DMS53 treated with DMSO at 0.1 percent for 48 hours (cell line): ENCODE data around the gene SMIM12.

Experiments used
- DNase-seq: peaks from one replicate; lab custom pipeline; 2025; ENCODE audit not compliant: unreplicated experiment; lab: John Stamatoyannopoulos, UW

Gene SMIM12

DNA sequence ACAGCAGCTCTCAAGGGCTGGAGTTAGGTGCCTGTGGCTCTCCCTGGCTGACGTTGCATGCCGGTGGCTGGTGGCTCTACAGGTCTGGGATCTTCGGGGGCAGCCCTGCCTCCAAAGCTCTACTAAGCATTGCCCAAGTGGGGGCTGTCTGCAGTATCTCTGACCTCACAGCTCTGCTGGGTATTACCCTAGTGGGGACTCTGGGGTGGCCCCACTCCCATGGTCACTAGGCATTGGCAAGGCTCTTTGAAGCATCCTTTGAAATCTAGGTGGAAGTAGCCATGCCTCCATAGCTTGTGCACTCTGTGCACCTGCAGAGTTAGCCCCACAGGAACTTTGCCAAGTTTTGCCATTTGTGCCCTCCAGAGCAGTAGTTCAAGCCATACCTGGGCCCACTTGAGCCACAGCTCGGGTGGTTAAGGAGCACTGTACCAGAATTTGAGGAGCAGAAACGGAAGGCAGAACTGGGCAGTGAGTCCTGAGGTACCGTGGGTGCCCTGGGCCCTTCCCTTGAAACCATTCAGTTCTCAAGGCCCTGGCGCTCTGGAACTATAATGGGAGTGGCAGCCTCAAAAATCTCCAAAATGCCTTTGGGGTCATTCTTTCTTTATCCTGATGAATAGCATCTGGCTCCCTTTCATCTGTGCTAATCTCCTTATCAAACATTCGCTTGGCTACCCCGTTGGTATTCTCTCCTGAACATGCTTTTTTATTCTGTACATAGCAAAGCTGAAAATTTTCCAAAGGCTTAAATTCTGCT, 51.3 kb downstream of the SMIM12 start:
- DNase-seq, result no peak

DNA sequence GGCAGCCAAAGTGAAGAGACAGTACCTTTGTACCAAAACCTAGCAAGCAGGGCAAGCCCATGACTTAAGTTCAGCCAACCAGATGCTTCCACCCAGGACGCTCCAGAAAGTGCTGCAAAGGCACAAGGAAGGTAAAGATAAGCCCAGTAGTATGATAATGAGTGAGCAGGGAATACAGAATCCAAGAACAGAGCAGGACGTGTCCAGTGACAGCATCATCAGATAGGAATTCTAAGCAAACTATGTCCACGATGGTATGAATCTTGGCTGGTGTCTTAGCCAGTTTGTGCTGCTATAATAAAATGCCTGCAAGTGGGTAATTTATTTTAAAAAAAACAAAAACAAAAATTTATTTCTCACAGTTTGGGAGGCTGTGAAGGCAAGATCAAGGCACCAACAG, 53.2 kb downstream of the SMIM12 start:
- no peak for DNase-seq

DNA sequence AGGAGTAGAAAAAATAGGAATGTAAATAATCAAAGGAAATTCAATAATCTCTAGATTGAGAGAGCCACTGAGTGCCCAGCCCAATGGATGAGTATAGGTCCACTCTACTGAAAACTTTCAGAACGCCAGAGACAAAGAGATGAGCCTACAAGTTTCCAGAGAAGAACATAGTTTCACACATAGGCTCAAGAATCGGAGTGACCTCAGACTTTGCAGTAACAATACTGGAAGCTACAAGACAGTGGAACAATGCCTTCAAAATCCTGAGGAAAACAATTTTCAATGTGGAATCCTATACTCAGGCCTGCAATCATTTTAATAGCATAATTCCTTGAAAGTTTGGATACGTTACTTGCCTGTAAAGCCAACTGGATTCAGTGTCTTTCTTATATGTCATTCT, 55.8 kb downstream of the SMIM12 start:
- DNase-seq, result no peak
